ENCODE data around the gene LUZP2. TPM values are rescaled to one million over a fixed set of nuclear protein-coding genes. Genes with fewer than 3 reads are reported as not detected.

Gene LUZP2
- polyA plus RNA-seq, 1 donor from 2014 or later = 15.5 TPM

GRCh38 chr11:24828938-24829605 is 332.2 kb downstream of the LUZP2 start:
- Histone ChIP-seq H3K9me2 (ENCODE audit: insufficient read depth, low read length) (no peaks in the 10 kb centered on the region), H3K27ac (ENCODE audit: low read length) (no peak overlapping the region), H2AFZ (ENCODE audit: low read depth, low read length) (no peak overlapping the region), H3K9me3 (ENCODE audit: low read length) (no peaks in the 10 kb centered on the region), H4K20me1 (ENCODE audit: insufficient read depth) (no peaks in the 10 kb centered on the region), H3K9ac (ENCODE audit: low read length) (no peak overlapping the region), H3K4me3 (ENCODE audit: low read length) (no peak overlapping the region), H3K4me2 (ENCODE audit: low read length) (no peak overlapping the region), H3K36me3 (ENCODE audit: insufficient read depth, low read length) (no peaks in the 10 kb centered on the region), H3F3A (ENCODE audit: insufficient read depth, low read length, poor library complexity, severe bottlenecking) (no peaks in the 10 kb centered on the region), H3K27me3 (ENCODE audit: insufficient read depth, low read depth, low read length) (no peaks in the 10 kb centered on the region), H3K79me2 (replicated peaks; ENCODE audit: insufficient read depth, low read length) (no peaks in the 10 kb centered on the region)
- TF ChIP-seq SMC3 (conservative IDR thresholded peaks at IDR 0.05; ENCODE audit: poor library complexity) (no peak), POLR2AphosphoS5 (IDR thresholded peaks at IDR 0.05) (no peak), REST (IDR thresholded peaks at IDR 0.05; ENCODE audit: borderline replicate concordance) (no peak), EP300 (conservative IDR thresholded peaks at IDR 0.05; ENCODE audit: poor library complexity, severe bottlenecking) (no peak), EZH2 (IDR thresholded peaks at IDR 0.05; ENCODE audit: borderline replicate concordance, insufficient read depth, low read length, poor library complexity, severe bottlenecking) (no peak), CTCF (IDR thresholded peaks at IDR 0.05; ENCODE audit: poor library complexity, severe bottlenecking) (no peak), TAF1 (IDR thresholded peaks at IDR 0.05; ENCODE audit: low read depth) (no peak), MXI1 (conservative IDR thresholded peaks at IDR 0.05; ENCODE audit: poor library complexity, severe bottlenecking) (no peak), RAD21 (conservative IDR thresholded peaks at IDR 0.05) (no peak)

- Histone ChIP-seq H3K4me3 (ENCODE audit: low read length) (no peak overlapping the region), H3K9me2 (ENCODE audit: insufficient read depth, low read length) (no peaks in the 10 kb centered on the region), H3K4me2 (ENCODE audit: low read length) (no peak overlapping the region), H3F3A (ENCODE audit: insufficient read depth, low read length, poor library complexity, severe bottlenecking) (no peaks in the 10 kb centered on the region), H3K27me3 (ENCODE audit: insufficient read depth, low read depth, low read length) (no peaks in the 10 kb centered on the region), H4K20me1 (ENCODE audit: insufficient read depth) (no peaks in the 10 kb centered on the region), H3K79me2 (replicated peaks; ENCODE audit: insufficient read depth, low read length) (no peaks in the 10 kb centered on the region), H3K27ac (ENCODE audit: low read length) (no peak overlapping the region), H2AFZ (ENCODE audit: low read depth, low read length) (no peak overlapping the region), H3K9ac (ENCODE audit: low read length) (no peak overlapping the region), H3K9me3 (ENCODE audit: low read length) (no peaks in the 10 kb centered on the region), H3K36me3 (ENCODE audit: insufficient read depth, low read length) (no peaks in the 10 kb centered on the region)
- TF ChIP-seq CTCF (IDR thresholded peaks at IDR 0.05; ENCODE audit: poor library complexity, severe bottlenecking) (no peak), POLR2AphosphoS5 (IDR thresholded peaks at IDR 0.05) (no peak), SMC3 (conservative IDR thresholded peaks at IDR 0.05; ENCODE audit: poor library complexity) (no peak), EP300 (conservative IDR thresholded peaks at IDR 0.05; ENCODE audit: poor library complexity, severe bottlenecking) (no peak)
These were observed 336.7 kb downstream of the LUZP2 start for GRCh38 chr11:24833573-24833972.

All from neural cell (in vitro differentiated cells).